GM21786 (cell line): Measurements from ENCODE around the gene MAGEC1.
"Not testable (repeated sequence)": the region's sequence is repeated elsewhere in the genome, so short reads cannot be mapped to it uniquely, and the experiment has no call there.

Experiments used
- ATAC-seq: cut with Tn5 transposase; IDR thresholded peaks from one replicate; pipeline ENCODE4 v1.9.1; 2021; ENCODE audit not compliant: unreplicated experiment

Gene MAGEC1

GRCh38 chrX:141903400-141904155 lies at the start of gene MAGEC1:
MAGEC1 (plus strand) TSS chrX:141903894; CDS start chrX:141905073, 1,179 bp downstream.
- ATAC-seq = no peak

- ATAC-seq = no peak
Measured at GRCh38 chrX:141857479-141857878, 46.2 kb upstream of the MAGEC1 start.

- no peak for ATAC-seq
Measured at GRCh38 chrX:141879616-141880015, 24.1 kb upstream of the MAGEC1 start.

- ATAC-seq = not testable (repeated sequence)
Measured at GRCh38 chrX:141888811-141889210, 14.9 kb upstream of the MAGEC1 start.

- ATAC-seq = no peak
Measured at GRCh38 chrX:141894733-141895132, 9.0 kb upstream of the MAGEC1 start.

GRCh38 chrX:141897690-141898089 lies 6.0 kb upstream of the MAGEC1 start:
- ATAC-seq = no peak

- ATAC-seq = no peak
Measured at GRCh38 chrX:141902366-141902765, 1.3 kb upstream of the MAGEC1 start.

GRCh38 chrX:141904262-141904661 lies 568 bp downstream of the MAGEC1 start:
- ATAC-seq = no peak

GRCh38 chrX:141917801-141918200 lies 14.1 kb downstream of the MAGEC1 start:
- no peak for ATAC-seq

GRCh38 chrX:141924293-141924692 lies 20.6 kb downstream of the MAGEC1 start:
- no peak for ATAC-seq

GRCh38 chrX:141928432-141928831 lies 24.7 kb downstream of the MAGEC1 start:
- no peak for ATAC-seq

- ATAC-seq = no peak
Measured at GRCh38 chrX:141934059-141934641, 30.5 kb downstream of the MAGEC1 start.

GRCh38 chrX:141935645-141936044 lies 32.0 kb downstream of the MAGEC1 start:
- ATAC-seq = no peak

GRCh38 chrX:141936080-141936479 lies 32.4 kb downstream of the MAGEC1 start:
- no peak for ATAC-seq

- ATAC-seq = no peak
Measured at GRCh38 chrX:141941234-141941633, 37.5 kb downstream of the MAGEC1 start.

GRCh38 chrX:141945426-141945825 lies 41.7 kb downstream of the MAGEC1 start:
- ATAC-seq = no peak

GRCh38 chrX:141947350-141947749 lies 43.7 kb downstream of the MAGEC1 start:
- no peak for ATAC-seq

- ATAC-seq = no peak
Measured at GRCh38 chrX:141952603-141953002, 48.9 kb downstream of the MAGEC1 start.

GRCh38 chrX:141958675-141959074 lies 55.0 kb downstream of the MAGEC1 start:
- no peak for ATAC-seq
